Astrocyte (in vitro differentiated cells and primary cell): ENCODE measurements around the gene NOC2L. TPM values are rescaled to one million over a fixed set of nuclear protein-coding genes. Genes with fewer than 3 reads are reported as not detected.

Experiments used
- DNase-seq: peaks from one replicate; pipeline ENCODE4 v3.0.0-alpha.2; 2010; ENCODE audit warnings: low read depth
- FAIRE-seq: peaks from 2 replicates; lab custom pipeline; 2011; peaks lifted over from hg19 to GRCh38; lab: Jason Lieb, UNC
- H2AFZ ChIP-seq: 2 replicates; pipeline ENCODE4 v1.6.0; 2012; ENCODE audit warnings: low read depth, low read length, inconsistent platforms
- H3K27ac ChIP-seq: 2 replicates; pipeline ENCODE4 v1.5.1; 2011; ENCODE audit warnings: low read depth, low read length, inconsistent platforms
- H3K27me3 ChIP-seq: 2 replicates; pipeline ENCODE4 v1.6.0; 2011; ENCODE audit warnings: low read length, inconsistent platforms; ENCODE audit not compliant: insufficient read depth
- H3K36me3 ChIP-seq: 2 replicates; pipeline ENCODE4 v1.5.1; 2011; ENCODE audit warnings: low read length, inconsistent platforms; ENCODE audit not compliant: insufficient read depth
- H3K4me1 ChIP-seq: 2 replicates; pipeline ENCODE4 v1.5.1; 2011; ENCODE audit warnings: low read length, inconsistent platforms; ENCODE audit not compliant: insufficient read depth
- H3K4me2 ChIP-seq: 2 replicates; pipeline ENCODE4 v1.6.0; 2012; ENCODE audit warnings: low read length, inconsistent platforms
- H3K4me3 ChIP-seq: 2 replicates; pipeline ENCODE4 v1.5.1; 2011; ENCODE audit warnings: low read depth, mild to moderate bottlenecking, low read length, inconsistent platforms; ENCODE audit not compliant: insufficient read depth
- H3K79me2 ChIP-seq: 2 replicates; pipeline ENCODE4 v1.6.0; 2012; ENCODE audit warnings: mild to moderate bottlenecking, low read length, inconsistent platforms; ENCODE audit not compliant: insufficient read depth
- H3K9ac ChIP-seq: 2 replicates; pipeline ENCODE4 v1.6.0; 2012; ENCODE audit warnings: mild to moderate bottlenecking, low read length, inconsistent platforms
- H3K9me3 ChIP-seq: 2 replicates; pipeline ENCODE4 v1.5.1; 2012; ENCODE audit warnings: low read depth, mild to moderate bottlenecking, low read length, inconsistent platforms; ENCODE audit not compliant: insufficient read depth
- H4K20me1 ChIP-seq: 2 replicates; pipeline ENCODE4 v1.6.0; 2012; ENCODE audit warnings: low read length, inconsistent platforms; ENCODE audit not compliant: insufficient read depth
- H3K27ac Mint-ChIP-seq: one replicate; pipeline ENCODE4 v1.8.0; 2021; ENCODE audit warnings: mild to moderate bottlenecking, mixed read lengths; ENCODE audit not compliant: unreplicated experiment
- H3K27me3 Mint-ChIP-seq: one replicate; pipeline ENCODE4 v1.8.0; 2021; ENCODE audit warnings: low read depth, mixed read lengths; ENCODE audit not compliant: unreplicated experiment
- H3K36me3 Mint-ChIP-seq: one replicate; pipeline ENCODE4 v1.8.0; 2021; ENCODE audit warnings: low read depth, mixed read lengths; ENCODE audit not compliant: unreplicated experiment
- H3K4me1 Mint-ChIP-seq: one replicate; pipeline ENCODE4 v1.8.0; 2021; ENCODE audit warnings: low read depth, mixed read lengths; ENCODE audit not compliant: unreplicated experiment
- H3K4me3 Mint-ChIP-seq: one replicate; pipeline ENCODE4 v1.8.0; 2021; ENCODE audit warnings: mild to moderate bottlenecking, moderate library complexity, mixed read lengths; ENCODE audit not compliant: unreplicated experiment
- H3K9me3 Mint-ChIP-seq: one replicate; pipeline ENCODE4 v1.8.0; 2021; ENCODE audit warnings: mild to moderate bottlenecking, mixed read lengths; ENCODE audit not compliant: unreplicated experiment
- CTCF ChIP-seq: IDR thresholded peaks from 2 replicates; pipeline ENCODE4 v1.5.1; 2011; ENCODE audit warnings: low read depth, mild to moderate bottlenecking, inconsistent platforms, low read length, moderate library complexity; ENCODE audit not compliant: insufficient read depth
- EZH2 ChIP-seq: IDR thresholded peaks from 2 replicates; pipeline ENCODE4 v1.6.1; 2012; ENCODE audit warnings: mild to moderate bottlenecking, low read length, inconsistent platforms; ENCODE audit not compliant: insufficient read depth
- total RNA-seq: library from RNA; stranded (reverse); gene quantifications from 2 replicates; pipeline ENCODE4 v1.2.1, GENCODE V29; 2021

NOC2L gene
- total RNA-seq, 1 donor from 2014 or later, result 91.4 TPM

GRCh38 chr1:910881-911721, 48.0 kb downstream of the NOC2L start:
- H3K4me1 ChIP-seq, result peaks cover 21% of the 10 kb centered on the region
- no peak overlapping the region for H3K9ac ChIP-seq
- H2AFZ ChIP-seq, result no peak overlapping the region
- H3K4me3 ChIP-seq, result no peak overlapping the region
- H3K27ac Mint-ChIP-seq, result no peak overlapping the region
- TF ChIP-seq CTCF (no peak), EZH2 (no peak)
- no peaks in the 10 kb centered on the region for H3K9me3 Mint-ChIP-seq
- peaks cover 3% of the 10 kb centered on the region for H4K20me1 ChIP-seq
- peaks cover 9% of the 10 kb centered on the region for H3K27me3 ChIP-seq
- DNase-seq (peak; percentile 67), FAIRE-seq (no peak)
- H3K36me3 Mint-ChIP-seq, result no peaks in the 10 kb centered on the region
- peak overlapping the region; percentile 48 for H3K4me2 ChIP-seq
- H3K9me3 ChIP-seq, result no peaks in the 10 kb centered on the region
- H3K36me3 ChIP-seq, result no peaks in the 10 kb centered on the region
- no peaks in the 10 kb centered on the region for H3K79me2 ChIP-seq
- H3K27me3 Mint-ChIP-seq, result peaks cover 44% of the 10 kb centered on the region
- peaks cover 4% of the 10 kb centered on the region for H3K4me1 Mint-ChIP-seq
- no peak overlapping the region for H3K4me3 Mint-ChIP-seq
- H3K27ac ChIP-seq, result no peak overlapping the region

- Histone ChIP-seq H3K4me1 (peaks cover 21% of the 10 kb centered on the region), H3K9ac (no peak overlapping the region), H2AFZ (no peak overlapping the region), H3K27me3 (peaks cover 5% of the 10 kb centered on the region), H3K27ac (no peak overlapping the region), H3K36me3 (no peaks in the 10 kb centered on the region), H3K4me2 (peak overlapping the region; percentile 48), H3K9me3 (no peaks in the 10 kb centered on the region), H4K20me1 (peaks cover 3% of the 10 kb centered on the region), H3K4me3 (no peak overlapping the region), H3K79me2 (no peaks in the 10 kb centered on the region)
- Mint-ChIP-seq H3K27me3 (peaks cover 41% of the 10 kb centered on the region), H3K27ac (no peak overlapping the region), H3K4me3 (no peak overlapping the region), H3K9me3 (no peaks in the 10 kb centered on the region), H3K4me1 (peaks cover 4% of the 10 kb centered on the region), H3K36me3 (no peaks in the 10 kb centered on the region)
- peak; percentile 24 for TF ChIP-seq EZH2
- no peak for TF ChIP-seq CTCF
- FAIRE-seq (no peak), DNase-seq (no peak)
These were observed 48.7 kb downstream of the NOC2L start for GRCh38 chr1:910311-910880.
